Dermis lymphatic vessel endothelial cell (primary cell): ENCODE measurements around the gene GRIN1. TPM values are rescaled to one million over a fixed set of nuclear protein-coding genes. Genes with fewer than 3 reads are reported as not detected.

Source experiments
- total RNA-seq: library from RNA; depleted of rRNA; stranded (reverse); fragments of >200 nt; gene quantifications from 2 replicates; pipeline ENCODE4 v1.2.1, GENCODE V29; 2014

Gene GRIN1
- under 0.01 TPM in 1 of 2 replicates, not detected in the other for total RNA-seq

DNA sequence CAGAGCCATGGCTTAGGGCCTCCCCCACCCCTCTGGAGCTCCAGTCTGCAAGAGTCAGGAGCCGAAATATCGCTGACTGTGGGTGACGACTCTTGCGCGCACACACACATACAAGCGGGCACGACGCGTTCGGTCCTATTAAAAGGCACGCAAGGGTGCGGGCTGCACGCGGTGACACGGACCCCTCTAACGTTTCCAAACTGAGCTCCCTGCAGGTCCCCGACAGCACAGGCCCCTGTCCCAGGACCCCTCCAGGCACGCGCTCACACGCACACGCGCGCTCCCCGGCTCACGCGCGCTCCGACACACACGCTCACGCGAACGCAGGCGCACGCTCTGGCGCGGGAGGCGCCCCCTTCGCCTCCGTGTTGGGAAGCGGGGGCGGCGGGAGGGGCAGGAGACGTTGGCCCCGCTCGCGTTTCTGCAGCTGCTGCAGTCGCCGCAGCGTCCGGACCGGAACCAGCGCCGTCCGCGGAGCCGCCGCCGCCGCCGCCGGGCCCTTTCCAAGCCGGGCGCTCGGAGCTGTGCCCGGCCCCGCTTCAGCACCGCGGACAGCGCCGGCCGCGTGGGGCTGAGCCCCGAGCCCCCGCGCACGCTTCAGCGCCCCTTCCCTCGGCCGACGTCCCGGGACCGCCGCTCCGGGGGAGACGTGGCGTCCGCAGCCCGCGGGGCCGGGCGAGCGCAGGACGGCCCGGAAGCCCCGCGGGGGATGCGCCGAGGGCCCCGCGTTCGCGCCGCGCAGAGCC, at the start of gene GRIN1:
Gene GRIN1, plus strand, starts transcription at position 433 of the 746 bp plus-strand sequence. CDS start 333 bp downstream, outside the sequence.

GRCh38 chr9:137114613-137115393, 24.2 kb upstream of the GRIN1 start, which contains the start of gene DPP7:
Gene DPP7 (minus strand): TSS chr9:137114733. CDS start chr9:137114713, 20 bp downstream.

GRCh38 chr9:137169896-137170358, 31.0 kb downstream of the GRIN1 start, which contains the start of gene LRRC26:
Gene LRRC26 (minus strand): TSS chr9:137170051. CDS start chr9:137169943, 108 bp downstream.

DNA sequence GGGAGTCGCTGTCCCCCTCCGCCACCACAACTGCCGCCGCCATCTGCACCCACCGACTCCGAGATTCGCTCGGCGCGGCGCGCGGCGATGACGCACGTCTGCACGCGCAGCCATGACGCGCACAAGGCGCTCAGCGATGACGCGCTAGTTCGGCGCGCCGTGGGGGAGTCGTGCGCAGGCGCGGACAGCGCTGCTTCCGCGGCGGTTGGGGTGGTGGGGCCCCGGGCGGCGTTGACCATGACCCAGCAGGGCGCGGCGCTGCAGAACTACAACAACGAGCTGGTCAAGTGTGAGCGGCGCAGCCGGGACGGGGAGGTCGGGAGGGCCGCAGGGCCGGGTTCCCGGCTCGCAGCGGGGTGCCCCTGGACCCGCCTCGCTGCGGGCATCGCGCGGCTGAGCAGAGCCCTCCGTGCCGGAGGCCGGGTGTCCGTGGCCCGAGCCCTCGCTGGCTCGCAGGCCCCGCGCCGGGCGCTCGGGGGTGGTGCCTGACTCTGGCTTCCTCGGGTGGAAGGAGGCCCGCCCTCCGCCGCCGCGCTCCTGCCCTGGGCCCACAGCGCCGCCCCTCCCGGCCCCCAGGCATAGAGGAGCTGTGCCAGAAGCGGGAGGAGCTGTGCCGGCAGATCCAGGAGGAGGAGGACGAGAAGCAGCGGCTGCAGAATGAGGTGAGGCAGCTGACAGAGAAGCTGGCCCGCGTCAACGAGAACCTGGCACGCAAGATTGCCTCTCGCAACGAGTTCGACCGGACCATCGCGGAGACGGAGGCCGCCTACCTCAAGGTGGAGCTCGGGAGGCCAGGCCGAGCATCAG, 49.7 kb downstream of the GRIN1 start, which contains the start of the genes ANAPC2 and SSNA1:
Gene ANAPC2, minus strand, starts transcription at position 71 of the 807 bp plus-strand sequence. Its CDS starts 28 bp downstream, at position 43.
Gene SSNA1, plus strand, starts transcription at position 187 of the 807 bp plus-strand sequence. Its CDS starts 51 bp downstream, at position 238.

DNA sequence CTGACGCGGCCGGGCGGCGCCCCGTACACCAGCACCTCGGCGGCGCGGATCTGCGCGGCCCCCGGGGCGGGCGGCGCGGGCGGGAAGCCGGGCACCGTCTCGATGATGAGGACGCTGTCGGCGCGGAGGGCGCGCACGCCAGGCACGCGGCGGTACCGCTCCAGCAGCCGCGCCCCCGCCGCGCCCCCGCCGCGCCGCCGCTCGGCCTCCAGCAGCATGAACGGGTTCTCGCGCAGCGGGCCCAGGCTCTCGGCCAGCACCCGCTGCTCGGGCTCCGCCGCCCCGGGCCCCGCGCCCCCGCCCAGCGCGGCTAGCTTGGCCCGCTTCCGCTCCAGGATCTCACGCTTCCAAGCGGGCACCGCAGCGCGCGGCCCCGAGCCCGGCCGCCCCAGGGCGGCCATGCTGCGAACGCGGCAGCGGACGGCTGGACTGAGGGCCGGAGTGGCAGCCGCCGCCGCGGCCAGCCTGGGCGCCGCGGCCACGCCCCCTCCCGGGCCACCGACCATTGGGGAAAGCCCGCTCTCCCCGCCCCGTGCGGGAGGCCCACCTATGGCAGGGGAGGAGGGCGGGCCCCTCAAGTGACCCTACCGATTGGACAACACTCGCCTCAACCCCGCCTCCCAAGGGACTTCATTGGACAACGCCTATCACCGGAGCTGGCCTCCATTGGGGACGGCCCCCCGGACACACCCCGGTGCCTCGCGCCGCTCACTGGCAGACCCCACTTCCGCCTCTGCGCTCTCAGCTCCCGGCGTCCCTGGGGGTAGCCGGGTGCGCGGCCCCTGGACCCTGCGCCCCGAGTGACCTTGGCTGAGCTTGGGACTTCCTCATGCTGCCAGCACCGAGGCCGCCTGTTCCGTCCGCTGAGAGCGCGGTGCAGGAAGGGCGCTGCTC, 61.6 kb downstream of the GRIN1 start, which contains the start of gene TPRN:
Gene TPRN, minus strand, starts transcription at position 431 of the 894 bp plus-strand sequence. Its CDS starts 30 bp downstream, at position 401.

DNA sequence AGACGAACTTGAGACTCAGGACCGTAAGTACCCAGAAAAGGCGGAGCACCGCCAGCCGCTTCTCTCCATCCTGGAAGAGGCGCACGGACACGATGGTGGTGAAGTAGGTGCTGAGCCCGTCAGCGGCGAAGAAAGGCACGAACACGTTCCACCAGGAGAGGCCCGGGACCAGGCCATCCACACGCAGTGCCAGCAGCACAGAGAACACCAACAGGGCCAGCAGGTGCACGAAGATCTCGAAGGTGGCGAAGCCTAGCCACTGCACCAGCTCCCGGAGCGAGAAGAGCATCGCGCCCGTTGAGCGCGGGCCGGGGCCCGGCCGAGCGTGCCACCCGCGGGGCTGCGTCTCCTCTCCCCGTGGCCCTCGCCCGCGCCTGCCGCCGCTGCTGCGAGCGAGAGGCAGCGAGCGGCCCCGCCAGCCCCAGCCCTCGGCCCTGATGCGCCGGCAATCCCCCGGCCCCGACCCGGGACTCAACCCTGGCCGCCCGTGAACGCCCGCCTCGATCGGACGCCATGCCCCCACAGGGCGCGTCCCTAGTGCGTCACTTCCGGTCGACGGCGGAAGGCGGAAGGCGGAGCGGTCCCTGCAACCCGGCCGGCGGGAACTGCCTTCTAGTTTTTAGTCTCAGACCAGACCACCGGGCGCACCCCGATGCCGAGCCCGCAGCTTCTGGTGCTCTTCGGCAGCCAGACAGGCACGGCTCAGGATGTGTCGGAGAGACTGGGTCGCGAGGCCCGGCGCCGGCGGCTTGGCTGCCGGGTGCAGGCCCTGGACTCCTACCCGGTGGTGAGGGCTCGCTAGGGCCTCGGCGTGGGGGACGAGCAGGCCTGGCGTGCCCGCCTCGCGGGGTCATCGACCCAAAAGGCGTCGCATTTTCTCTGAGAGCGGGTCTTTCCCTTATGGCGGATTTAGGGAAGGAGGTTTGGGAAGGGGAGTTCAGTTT, 66.4 kb downstream of the GRIN1 start, which contains the start of the genes NDOR1 and TMEM203:
Gene NDOR1, plus strand, starts transcription at position 575 of the 944 bp plus-strand sequence. Its CDS starts 78 bp downstream, at position 653.
Gene TMEM203, minus strand, starts transcription at position 523 of the 944 bp plus-strand sequence. Its CDS starts 234 bp downstream, at position 289.

Other genes with a start within 250 kb of the GRIN1 start
- 140 and 161 TPM in 2 replicates for gene FBXW5, start 194.4 kb upstream of the GRIN1 start, total RNA-seq
- 0.54 and 0.77 TPM in 2 replicates for gene C8G, start 193.9 kb upstream of the GRIN1 start, total RNA-seq
- 0.11 TPM in 1 of 2 replicates, not detected in the other for gene LCN12, start 186.9 kb upstream of the GRIN1 start, total RNA-seq
- gene PTGDS, start 161.7 kb upstream of the GRIN1 start, total RNA-seq: 0.43 and 2.8 TPM in 2 replicates
- under 0.01 TPM in 1 of 2 replicates, not detected in the other for gene LCNL1, start 156.2 kb upstream of the GRIN1 start, total RNA-seq
- 8.0 and 9.2 TPM in 2 replicates for gene PAXX, start 146.7 kb upstream of the GRIN1 start, total RNA-seq
- not detected in 2 replicates for gene CLIC3, start 142.6 kb upstream of the GRIN1 start, total RNA-seq
- 4.8 and 6.8 TPM in 2 replicates for gene ABCA2, start 110.9 kb upstream of the GRIN1 start, total RNA-seq
- gene FUT7, start 107.1 kb upstream of the GRIN1 start, total RNA-seq: not detected in 2 replicates
- gene NPDC1, start 93.0 kb upstream of the GRIN1 start, total RNA-seq: 4.8 and 8.2 TPM in 2 replicates
- gene ENTPD2, start 85.1 kb upstream of the GRIN1 start, total RNA-seq: not detected in 2 replicates
- 2.0 and 2.5 TPM in 2 replicates for gene SAPCD2, start 68.6 kb upstream of the GRIN1 start, total RNA-seq
- 19.7 and 21.1 TPM in 2 replicates for gene UAP1L1, start 61.6 kb upstream of the GRIN1 start, total RNA-seq
- 54.2 and 55.7 TPM in 2 replicates for gene MAN1B1, start 52.2 kb upstream of the GRIN1 start, total RNA-seq
- gene DPP7, start 24.4 kb upstream of the GRIN1 start, total RNA-seq: 77.3 and 94.1 TPM in 2 replicates
- gene LRRC26, start 30.9 kb downstream of the GRIN1 start, total RNA-seq: not detected in 2 replicates
- gene TMEM210, start 32.9 kb downstream of the GRIN1 start, total RNA-seq: 0.09 TPM in 1 of 2 replicates, not detected in the other
- 19.9 and 20.9 TPM in 2 replicates for gene ANAPC2, start 49.4 kb downstream of the GRIN1 start, total RNA-seq
- 81.8 and 83.4 TPM in 2 replicates for gene SSNA1, start 49.5 kb downstream of the GRIN1 start, total RNA-seq
- gene TPRN, start 61.6 kb downstream of the GRIN1 start, total RNA-seq: 2.3 and 3.4 TPM in 2 replicates
- 21.4 and 23.5 TPM in 2 replicates for gene TMEM203, start 66.5 kb downstream of the GRIN1 start, total RNA-seq
- gene NDOR1, start 66.5 kb downstream of the GRIN1 start, total RNA-seq: 2.1 and 2.2 TPM in 2 replicates
- gene RNF208, start 83.1 kb downstream of the GRIN1 start, total RNA-seq: 0.09 and 0.11 TPM in 2 replicates
- 0.22 and 0.26 TPM in 2 replicates for gene CYSRT1, start 86.0 kb downstream of the GRIN1 start, total RNA-seq
- gene RNF224, start 88.3 kb downstream of the GRIN1 start, total RNA-seq: not detected in 2 replicates
- not detected in 2 replicates for gene SLC34A3, start 91.7 kb downstream of the GRIN1 start, total RNA-seq
- 76.1 and 80.8 TPM in 2 replicates for gene TUBB4B, start 102.1 kb downstream of the GRIN1 start, total RNA-seq
- 0.54 TPM in 1 of 2 replicates, not detected in the other for gene STPG3, start 112.1 kb downstream of the GRIN1 start, total RNA-seq
- 51.5 and 52.8 TPM in 2 replicates for gene NELFB, start 116.2 kb downstream of the GRIN1 start, total RNA-seq
- gene TOR4A, start 138.6 kb downstream of the GRIN1 start, total RNA-seq: 24.7 and 25.0 TPM in 2 replicates
- 23.0 and 41.4 TPM in 2 replicates for gene NRARP, start 163.1 kb downstream of the GRIN1 start, total RNA-seq